HG03159 (cell line): ENCODE data around the gene DUOXA2.
A peak's percentile ranks its signal among the peaks of the same experiment; 100 is the strongest.

Source experiments
- ATAC-seq: cut with Tn5 transposase; IDR thresholded peaks from one replicate; pipeline ENCODE4 v1.9.1; 2021; ENCODE audit warnings: mild to moderate bottlenecking, moderate library complexity; ENCODE audit not compliant: unreplicated experiment

The DUOXA2 gene

GRCh38 chr15:45116482-45117307 lies 2.6 kb downstream of the DUOXA2 start:
- ATAC-seq: no peak

GRCh38 chr15:45117308-45118130 lies 3.4 kb downstream of the DUOXA2 start:
- no peak for ATAC-seq

- ATAC-seq: peak; percentile 95
These were observed 4.0 kb downstream of the DUOXA2 start for GRCh38 chr15:45118131-45118588.

GRCh38 chr15:45118996-45119395 lies 4.9 kb downstream of the DUOXA2 start:
- no peak for ATAC-seq

- ATAC-seq: no peak
These were observed 6.2 kb downstream of the DUOXA2 start for GRCh38 chr15:45120081-45120972.

- no peak for ATAC-seq
These were observed 6.9 kb downstream of the DUOXA2 start for GRCh38 chr15:45121020-45121419.

- no peak for ATAC-seq
These were observed 7.7 kb downstream of the DUOXA2 start for GRCh38 chr15:45121706-45122417.

GRCh38 chr15:45122719-45123118 lies 8.6 kb downstream of the DUOXA2 start:
- ATAC-seq: no peak

GRCh38 chr15:45123397-45123796 lies 9.3 kb downstream of the DUOXA2 start:
- ATAC-seq: no peak

- ATAC-seq: no peak
These were observed 12.5 kb downstream of the DUOXA2 start for GRCh38 chr15:45126535-45127158.

- no peak for ATAC-seq
These were observed 15.0 kb downstream of the DUOXA2 start for GRCh38 chr15:45128971-45129639.

GRCh38 chr15:45129651-45130129 lies 15.6 kb downstream of the DUOXA2 start, which contains the start of the genes DUOX1 and DUOXA1:
Gene DUOX1, plus strand, starts transcription at chr15:45129994. Its CDS starts 1,973 bp downstream, at chr15:45131967.
Gene DUOXA1, minus strand, starts transcription at chr15:45129879. Its CDS starts 6,865 bp downstream, at chr15:45123014.
- ATAC-seq: no peak

GRCh38 chr15:45130291-45131000 lies 16.3 kb downstream of the DUOXA2 start:
- no peak for ATAC-seq

- ATAC-seq: no peak
These were observed 17.4 kb downstream of the DUOXA2 start for GRCh38 chr15:45131510-45131909.

- ATAC-seq: no peak
These were observed 18.9 kb downstream of the DUOXA2 start for GRCh38 chr15:45132844-45133560.

GRCh38 chr15:45133561-45133920 lies 19.4 kb downstream of the DUOXA2 start:
- no peak for ATAC-seq

- no peak for ATAC-seq
These were observed 19.9 kb downstream of the DUOXA2 start for GRCh38 chr15:45134046-45134445.
